Mammary epithelial cell (primary cell): ENCODE data around the gene MRPL45.

Source experiments
- EZH2 ChIP-seq: IDR thresholded peaks from 2 replicates; pipeline ENCODE4 v1.6.1; 2012; ENCODE audit warnings: low read length, inconsistent platforms, borderline replicate concordance
- TF ChIP-seq, protein P1 (sequence below), 2 donors: IDR thresholded peaks in 1 of 2; conservative IDR thresholded peaks in 1 of 2; 2 replicates each; pipeline ENCODE4 v1.5.1; 2011 to 2012; ENCODE audit warnings: inconsistent platforms in 2 of 2, low read length in 2 of 2, mild to moderate bottlenecking in 2 of 2, control low read depth in 1 of 2, low read depth in 1 of 2; ENCODE audit not compliant: insufficient read depth in 1 of 2; ENCODE audit errors: extremely low read depth in 1 of 2

DNA sequence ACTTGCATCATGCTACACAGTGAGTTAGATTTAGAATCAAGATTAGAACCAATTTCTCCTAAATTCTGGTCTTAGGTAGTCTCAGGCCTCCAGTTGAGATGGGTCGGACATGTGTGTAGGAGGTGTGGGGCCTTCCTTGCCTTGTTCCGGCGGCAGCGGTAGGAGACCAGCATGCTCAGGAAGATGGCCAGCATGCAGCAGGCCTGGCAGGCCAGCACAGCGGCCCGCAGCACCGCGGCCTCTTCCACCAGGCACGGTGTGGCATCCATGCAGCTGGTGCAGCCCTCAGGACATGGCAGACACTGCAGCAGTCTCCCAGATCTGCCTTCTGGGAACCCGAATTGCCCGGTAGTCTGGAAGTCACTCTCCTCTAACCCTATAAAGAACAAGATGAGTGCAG, 39.9 kb downstream of the MRPL45 start:
- TF ChIP-seq, protein P1, sequence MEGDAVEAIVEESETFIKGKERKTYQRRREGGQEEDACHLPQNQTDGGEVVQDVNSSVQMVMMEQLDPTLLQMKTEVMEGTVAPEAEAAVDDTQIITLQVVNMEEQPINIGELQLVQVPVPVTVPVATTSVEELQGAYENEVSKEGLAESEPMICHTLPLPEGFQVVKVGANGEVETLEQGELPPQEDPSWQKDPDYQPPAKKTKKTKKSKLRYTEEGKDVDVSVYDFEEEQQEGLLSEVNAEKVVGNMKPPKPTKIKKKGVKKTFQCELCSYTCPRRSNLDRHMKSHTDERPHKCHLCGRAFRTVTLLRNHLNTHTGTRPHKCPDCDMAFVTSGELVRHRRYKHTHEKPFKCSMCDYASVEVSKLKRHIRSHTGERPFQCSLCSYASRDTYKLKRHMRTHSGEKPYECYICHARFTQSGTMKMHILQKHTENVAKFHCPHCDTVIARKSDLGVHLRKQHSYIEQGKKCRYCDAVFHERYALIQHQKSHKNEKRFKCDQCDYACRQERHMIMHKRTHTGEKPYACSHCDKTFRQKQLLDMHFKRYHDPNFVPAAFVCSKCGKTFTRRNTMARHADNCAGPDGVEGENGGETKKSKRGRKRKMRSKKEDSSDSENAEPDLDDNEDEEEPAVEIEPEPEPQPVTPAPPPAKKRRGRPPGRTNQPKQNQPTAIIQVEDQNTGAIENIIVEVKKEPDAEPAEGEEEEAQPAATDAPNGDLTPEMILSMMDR (conservative IDR thresholded peaks at IDR 0.05 in 1 of 2, IDR thresholded peaks at IDR 0.05 in 1 of 2; ENCODE audit: extremely low read depth in 1 of 2, insufficient read depth in 1 of 2, low read depth in 1 of 2, low read length in 2 of 2) = no peak
- no peak for TF ChIP-seq EZH2
